DMS153 treated with DMSO at 0.1 percent for 48 hours (cell line): ENCODE measurements around the gene GRHL3.

Source experiments
- DNase-seq: peaks from one replicate; lab custom pipeline; 2025; ENCODE audit not compliant: unreplicated experiment; lab: John Stamatoyannopoulos, UW

The GRHL3 gene

DNA sequence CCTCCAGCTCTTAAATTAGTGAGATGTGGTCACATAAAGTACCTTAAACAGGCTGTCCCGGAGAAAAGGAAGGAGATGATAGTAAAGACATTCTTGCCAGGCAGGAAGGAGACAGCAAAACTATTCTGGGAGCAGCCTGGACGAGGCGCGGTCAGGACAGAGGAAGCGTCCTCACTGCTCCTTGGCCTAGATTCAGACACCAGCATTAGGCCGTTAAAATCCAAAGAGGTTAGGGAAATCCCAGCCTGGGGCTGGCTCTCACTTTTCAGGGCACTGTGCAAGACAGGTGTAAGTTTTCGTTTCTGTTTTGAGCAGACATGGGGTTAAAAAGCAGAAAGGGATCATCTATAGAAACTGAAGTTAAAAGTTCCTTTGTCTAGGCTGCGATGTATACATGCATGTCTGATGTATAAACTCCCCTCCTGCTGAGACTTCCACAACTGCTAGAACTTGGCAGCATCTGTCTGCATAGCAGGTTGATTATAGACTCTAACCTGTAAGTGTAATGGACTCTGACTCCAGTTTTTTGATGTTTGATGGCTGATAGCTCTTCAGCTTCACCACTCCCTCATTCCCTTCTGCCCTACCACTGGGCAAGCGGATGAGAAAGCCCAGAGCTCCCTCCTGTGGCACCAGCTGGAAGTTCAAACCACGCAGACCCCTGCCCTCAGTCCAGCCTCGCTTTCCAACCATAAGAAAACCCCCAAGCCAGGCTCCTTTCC lies 72.9 kb downstream of the GRHL3 start:
- DNase-seq: peak; percentile 64

DNA sequence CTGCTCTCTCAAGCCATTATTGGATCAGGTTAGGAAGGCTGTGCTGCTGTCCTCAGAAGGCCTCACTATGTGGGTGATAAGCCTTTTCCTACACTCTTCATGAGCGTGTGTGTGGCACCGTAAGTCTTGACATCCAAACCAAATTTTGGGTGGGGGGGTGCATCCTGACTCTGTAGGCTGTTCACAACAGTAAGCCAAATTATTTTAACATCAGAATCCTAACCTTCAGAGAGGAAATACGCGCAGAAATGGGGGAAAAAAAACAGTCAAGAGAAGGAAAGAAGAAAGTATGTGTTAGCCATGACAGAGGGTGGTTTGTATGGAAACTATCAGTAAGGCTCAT lies 73.4 kb downstream of the GRHL3 start:
- DNase-seq: no peak

DNA sequence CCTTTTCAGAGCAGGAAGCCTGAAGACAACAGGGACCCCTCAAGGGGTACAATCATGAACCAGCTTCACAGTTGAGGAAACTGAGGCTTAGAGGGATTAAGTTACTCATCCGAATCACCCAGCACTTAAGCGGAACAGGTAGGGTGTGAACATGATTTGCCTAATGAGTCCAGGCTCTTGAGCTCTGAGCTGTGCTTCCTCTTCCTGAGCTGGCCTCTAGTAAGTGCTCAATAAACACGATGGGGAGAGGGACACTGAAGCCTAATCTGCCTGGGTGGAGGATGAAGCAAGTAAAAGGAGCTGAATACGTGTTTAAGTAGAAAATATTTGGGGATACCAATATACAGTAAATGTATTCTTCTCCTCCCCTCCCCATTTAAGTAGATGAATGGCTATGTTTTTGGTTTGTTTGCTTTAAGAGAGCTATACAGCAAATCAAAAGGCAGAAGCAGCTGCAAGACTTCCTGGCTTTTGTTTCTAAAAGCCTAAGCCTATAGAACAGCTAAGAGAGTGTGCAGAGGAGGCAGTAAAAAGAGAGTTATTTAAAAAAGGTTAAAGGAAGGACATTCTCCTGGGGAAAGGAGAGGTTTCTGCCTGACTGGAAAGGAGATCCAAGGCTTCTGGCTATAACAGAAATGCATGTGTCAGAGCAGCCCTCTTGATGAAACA lies 74.0 kb downstream of the GRHL3 start:
- peak; percentile 46 for DNase-seq

DNA sequence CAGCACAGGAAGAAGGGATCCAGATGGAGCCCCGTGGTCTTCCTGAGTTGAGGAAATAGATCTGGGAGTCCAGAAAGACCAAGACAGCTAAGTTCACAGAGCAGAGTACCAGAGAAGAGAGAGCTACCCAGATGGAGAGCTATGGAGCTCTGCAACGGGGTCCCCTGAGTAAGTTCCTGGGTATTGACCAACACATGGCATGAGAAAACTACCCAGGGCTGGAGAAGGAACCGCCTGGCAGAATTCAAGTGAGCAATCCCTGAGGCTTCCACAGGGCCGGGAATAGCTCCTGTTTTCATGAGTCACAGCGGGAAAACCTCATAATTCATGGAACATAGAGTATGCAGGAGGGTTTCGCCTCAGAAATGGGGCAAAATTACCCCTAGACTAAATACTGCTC lies 74.7 kb downstream of the GRHL3 start:
- DNase-seq: no peak

DNA sequence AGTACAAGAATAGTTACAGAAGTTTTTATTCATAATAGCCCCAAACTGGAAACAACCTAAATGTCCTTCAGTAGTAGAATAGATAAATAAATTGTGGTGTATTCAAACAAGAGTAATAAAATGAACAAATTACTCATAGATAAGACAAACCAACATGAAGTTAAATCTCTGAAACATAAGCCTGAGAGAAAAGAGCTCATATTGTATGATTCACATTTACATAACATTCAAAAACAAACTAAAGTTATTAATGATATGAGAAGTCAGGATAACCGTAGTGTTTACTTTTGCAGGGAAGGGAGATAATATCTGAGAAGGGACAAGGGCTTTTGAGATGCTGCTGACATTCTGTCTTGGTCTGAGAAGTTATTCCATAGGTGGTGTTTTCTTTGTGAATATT lies 80.9 kb downstream of the GRHL3 start:
- no peak for DNase-seq

DNA sequence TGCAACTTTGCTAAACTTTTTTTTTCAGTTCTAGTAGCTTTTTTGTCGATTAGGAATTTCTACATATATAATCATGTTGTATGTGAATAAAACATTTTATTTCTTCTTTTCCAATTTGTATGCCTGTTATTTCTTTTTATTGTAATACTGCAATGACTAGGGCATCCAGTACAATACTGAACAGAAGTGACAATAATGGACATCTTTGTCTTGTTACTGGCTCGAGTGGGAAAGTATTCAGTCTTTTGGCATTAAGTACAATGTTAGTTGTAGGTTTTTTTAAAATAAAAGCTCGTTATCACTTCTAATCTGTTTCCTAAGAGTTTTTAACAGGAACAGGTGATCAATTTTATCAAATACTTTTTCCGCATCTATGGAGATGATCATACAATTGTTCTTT lies 84.6 kb downstream of the GRHL3 start:
- DNase-seq: no peak
